HAP-1 (cell line): ENCODE results near the gene FAAP24.
"Not testable (repeated sequence)": the region's sequence is repeated elsewhere in the genome, so short reads cannot be mapped to it uniquely, and the experiment has no call there.

Experiments used
- DNase-seq, 2 experiments: peaks; one replicate each; pipeline ENCODE4 v3.0.0-alpha.2; 2016 to 2020; ENCODE audit warnings: low spot score in 2 of 2
- H3K27me3 ChIP-seq: fragments of 250-450 bp; sonication (Bioruptor Pico); 2 replicates; pipeline ENCODE4 v1.5.1; 2020; ENCODE audit warnings: low read depth, mild to moderate bottlenecking, moderate library complexity
- H3K36me3 ChIP-seq: fragments of 250-450 bp; sonication (Bioruptor Pico); replicated peaks from 2 replicates; pipeline ENCODE4 v1.5.1; 2020; ENCODE audit warnings: mild to moderate bottlenecking
- H3K4me1 ChIP-seq: fragments of 250-450 bp; sonication (Bioruptor Pico); 2 replicates; pipeline ENCODE4 v1.5.1; 2020; ENCODE audit warnings: mild to moderate bottlenecking
- H3K4me3 ChIP-seq: fragments of 250-450 bp; sonication (Bioruptor Pico); 2 replicates; pipeline ENCODE4 v1.5.1; 2020; ENCODE audit warnings: mild to moderate bottlenecking, moderate library complexity
- H3K9me3 ChIP-seq: fragments of 250-450 bp; sonication (Bioruptor Pico); 2 replicates; pipeline ENCODE4 v1.5.1; 2020; ENCODE audit warnings: mild to moderate bottlenecking, moderate library complexity
- in situ Hi-C: fragments of 300-500 bp; cut with MboI; formaldehyde crosslinking; loops from 3 replicates; pipeline ENCODE4 v1.14.3; 2020; ENCODE audit warnings: low sequenced_read_pairs, inconsistent platforms, mixed read lengths

Gene FAAP24

GRCh38 chr19:33005440-33005839 lies 33.4 kb downstream of the FAAP24 start:
- H3K4me1 ChIP-seq = no peaks in the 10 kb centered on the region
- in situ Hi-C loops = no loop called here
- no peak overlapping the region for H3K4me3 ChIP-seq
- peaks cover 11% of the 10 kb centered on the region for H3K36me3 ChIP-seq
- DNase-seq = no peak
- H3K27me3 ChIP-seq = no peaks in the 10 kb centered on the region
- no peaks in the 10 kb centered on the region for H3K9me3 ChIP-seq

- no peak for DNase-seq
- H3K4me3 ChIP-seq = no peak overlapping the region
- in situ Hi-C loops = no loop called here
- H3K27me3 ChIP-seq = no peaks in the 10 kb centered on the region
- no peaks in the 10 kb centered on the region for H3K9me3 ChIP-seq
- H3K36me3 ChIP-seq = peaks cover 6% of the 10 kb centered on the region
- H3K4me1 ChIP-seq = no peaks in the 10 kb centered on the region
Observed at GRCh38 chr19:33008738-33009137, 36.7 kb downstream of the FAAP24 start.

- in situ Hi-C loops, H3K36me3 ChIP-seq, H3K9me3 ChIP-seq, H3K4me3 ChIP-seq, H3K27me3 ChIP-seq, DNase-seq, H3K4me1 ChIP-seq: not testable (repeated sequence)
Observed at GRCh38 chr19:33010891-33011290, 38.8 kb downstream of the FAAP24 start.

DNA sequence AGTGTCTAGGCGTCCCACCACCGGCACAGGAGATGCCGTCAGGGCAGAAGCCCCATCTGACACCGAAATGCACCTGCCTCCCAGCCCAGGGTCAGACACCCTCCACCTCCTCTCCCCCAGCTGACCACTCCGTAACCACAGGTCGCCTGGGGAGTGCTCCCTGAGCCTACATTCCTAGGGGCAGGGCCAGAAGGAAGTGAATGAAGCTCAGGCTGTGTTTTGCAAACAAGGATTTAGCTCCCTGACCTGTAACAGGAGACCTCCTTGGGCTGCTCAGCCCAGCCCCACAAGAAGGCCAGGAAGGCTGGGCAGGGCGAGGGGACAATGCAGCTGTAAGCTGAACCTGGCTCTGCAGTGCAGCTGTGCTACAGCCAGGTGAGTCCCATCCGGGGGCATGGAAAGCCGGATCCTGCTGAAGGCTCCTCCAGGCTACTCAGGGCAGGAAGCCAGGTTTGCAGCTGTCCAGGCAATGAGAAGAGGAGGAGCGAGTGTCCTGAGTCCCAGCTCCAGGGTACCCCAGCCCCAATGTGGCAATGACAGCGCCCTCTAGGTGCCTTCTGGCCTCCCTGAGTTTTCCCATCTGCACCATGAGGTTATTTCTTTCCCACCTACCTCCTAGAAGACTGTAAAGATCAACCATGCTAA lies 50.6 kb downstream of the FAAP24 start:
- Histone ChIP-seq H3K4me3 (no peak overlapping the region), H3K9me3 (no peaks in the 10 kb centered on the region), H3K27me3 (no peaks in the 10 kb centered on the region), H3K36me3 (no peaks in the 10 kb centered on the region), H3K4me1 (no peaks in the 10 kb centered on the region)
- in situ Hi-C loops = no loop called here
- no peak for DNase-seq

DNA sequence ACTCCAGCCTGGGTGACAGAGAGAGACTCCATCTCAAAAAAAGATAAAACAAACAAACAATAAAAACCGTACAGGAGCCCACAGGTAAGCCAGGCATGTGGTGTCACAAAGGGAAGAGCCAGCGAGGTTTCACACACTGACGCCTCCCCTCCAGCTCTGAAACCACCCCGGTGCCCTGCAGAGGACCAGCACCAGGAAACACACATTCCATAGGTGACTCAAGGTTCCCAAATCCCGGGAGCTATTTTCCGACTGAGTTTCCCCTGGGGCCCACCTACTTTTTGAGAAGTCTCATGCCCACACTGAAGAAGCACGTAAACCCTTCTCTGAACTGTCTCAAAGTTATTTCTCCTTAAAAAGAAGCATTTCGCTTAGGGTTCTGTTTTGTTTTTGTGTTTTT lies 52.4 kb downstream of the FAAP24 start:
- Histone ChIP-seq H3K27me3 (no peaks in the 10 kb centered on the region), H3K9me3 (no peaks in the 10 kb centered on the region), H3K36me3 (no peaks in the 10 kb centered on the region), H3K4me1 (no peaks in the 10 kb centered on the region), H3K4me3 (no peak overlapping the region)
- no peak for DNase-seq
- in situ Hi-C loops = no loop called here

- DNase-seq, H3K4me3 ChIP-seq, H3K27me3 ChIP-seq, H3K36me3 ChIP-seq, H3K9me3 ChIP-seq, H3K4me1 ChIP-seq, in situ Hi-C loops: not testable (repeated sequence)
Observed at GRCh38 chr19:33025468-33026238, 53.6 kb downstream of the FAAP24 start.

GRCh38 chr19:33026602-33027001 lies 54.6 kb downstream of the FAAP24 start:
- H3K9me3 ChIP-seq, H3K4me1 ChIP-seq, H3K36me3 ChIP-seq, H3K27me3 ChIP-seq, H3K4me3 ChIP-seq, DNase-seq, in situ Hi-C loops: not testable (repeated sequence)
